Measurements from ENCODE around the gene ZBTB38. TPM values are rescaled to one million over a fixed set of nuclear protein-coding genes. Genes with fewer than 3 reads are reported as not detected.

ZBTB38 gene
- total RNA-seq, 1 donor from 2014 or later = 89.6 TPM

DNA sequence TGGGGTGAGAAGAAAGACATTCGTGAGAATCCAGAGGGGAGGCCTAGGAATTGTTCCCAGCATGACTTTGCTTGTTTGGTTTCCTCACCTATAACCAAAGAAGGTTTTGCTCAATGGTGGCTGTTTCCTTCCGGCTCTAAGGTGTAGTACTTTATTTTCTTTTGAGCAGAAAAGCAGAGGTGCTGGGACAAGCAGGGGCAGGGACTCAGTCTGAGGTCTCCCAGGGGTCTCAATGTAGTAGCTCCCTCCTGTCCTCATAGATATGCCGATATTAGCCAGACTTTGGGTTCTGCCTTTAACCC lies 41.6 kb downstream of the ZBTB38 start:
- intact Hi-C loops (cut with DNase I) = loop anchor here (5.0 kb wide), 1 partner anchor 43 kb away; the partner anchor contains the start of gene ZBTB38

DNA sequence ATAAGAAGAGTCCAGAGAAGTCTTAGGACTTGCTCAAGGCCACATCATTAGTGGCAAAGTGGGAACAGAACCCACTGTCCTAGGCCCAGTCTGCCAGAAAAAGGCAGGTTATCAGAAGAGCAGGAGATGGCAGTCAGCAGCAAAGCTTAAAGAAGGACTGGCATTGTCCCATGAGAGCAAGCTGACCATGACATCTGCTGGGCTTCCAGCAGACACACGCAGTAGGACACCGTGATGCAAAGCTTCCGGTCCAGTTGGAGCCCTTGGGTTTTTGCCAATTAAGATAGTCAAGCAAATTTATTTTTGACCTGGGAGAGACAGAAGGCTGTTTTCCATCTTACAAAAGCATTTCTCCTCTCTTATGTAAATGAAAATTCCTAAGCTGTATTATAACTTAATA lies 42.1 kb downstream of the ZBTB38 start:
- peak; percentile 66 for DNase-seq
- ATAC-seq (ENCODE audit: poor library complexity) = peak; percentile 71
- intact Hi-C loops (cut with DNase I) = no loop called here

More for the DNA sequence above, 41.6 kb downstream of the ZBTB38 start:
- ATAC-seq (ENCODE audit: poor library complexity) (no peak), DNase-seq (no peak)

GRCh38 chr3:141410846-141411245 lies 42.5 kb downstream of the ZBTB38 start:
- peak; percentile 6 for ATAC-seq (ENCODE audit: poor library complexity)
- DNase-seq = no peak
- intact Hi-C loops (cut with DNase I) = no loop called here

- intact Hi-C loops (cut with DNase I) = no loop called here
- DNase-seq (no peak), ATAC-seq (ENCODE audit: poor library complexity) (peak; percentile 8)
Measured at GRCh38 chr3:141411251-141411771, 43.0 kb downstream of the ZBTB38 start.

DNA sequence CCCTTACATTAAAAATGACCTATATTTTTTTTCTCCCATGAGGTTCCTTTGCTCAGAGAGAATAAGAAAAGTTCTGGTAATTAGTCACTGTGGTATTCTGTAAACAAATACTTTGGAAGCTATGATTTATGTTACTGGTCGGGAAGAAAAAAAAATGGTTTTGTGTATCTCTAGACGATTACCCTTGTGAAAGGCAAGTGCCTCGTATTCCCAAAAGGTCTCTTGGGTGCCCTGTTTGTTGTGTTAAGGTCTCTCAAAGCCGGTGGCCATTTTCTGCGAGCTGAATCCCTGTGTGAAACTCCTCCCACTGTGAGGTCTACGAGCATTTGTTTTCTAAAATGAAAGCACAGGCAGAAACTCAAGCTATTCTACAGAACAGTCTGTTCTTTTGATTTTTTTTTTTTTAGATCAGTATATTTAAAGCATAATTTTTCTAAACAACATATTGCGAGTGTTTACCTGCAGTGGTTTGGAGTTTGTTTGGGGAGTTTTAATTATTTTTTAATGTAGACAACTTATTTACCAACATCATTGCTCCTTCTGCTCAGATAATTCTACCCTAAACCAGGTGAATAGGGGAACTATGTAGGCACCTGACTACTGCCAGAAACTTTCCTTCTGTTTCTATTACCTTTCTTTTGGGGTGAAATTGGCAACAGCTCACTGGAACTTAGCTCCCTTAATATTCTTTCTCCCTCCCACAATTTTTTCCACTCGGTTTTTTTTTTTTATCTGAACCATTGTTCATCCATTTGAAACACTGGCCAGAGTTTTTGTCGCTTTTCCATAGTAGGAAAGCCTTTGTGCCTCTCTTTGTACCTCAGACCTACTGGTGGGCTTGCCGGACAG lies 44.0 kb downstream of the ZBTB38 start:
- peak; percentile 62 for DNase-seq
- peak; percentile 72 for ATAC-seq (ENCODE audit: poor library complexity)
- intact Hi-C loops (cut with DNase I) = no loop called here

- intact Hi-C loops (cut with DNase I) = no loop called here
- DNase-seq (peak; percentile 97), ATAC-seq (ENCODE audit: poor library complexity) (peak; percentile 85)
Measured at GRCh38 chr3:141412936-141413354, 44.6 kb downstream of the ZBTB38 start.

- no peak for ATAC-seq (ENCODE audit: poor library complexity)
- intact Hi-C loops (cut with DNase I) = no loop called here
- no peak for DNase-seq
Measured at GRCh38 chr3:141413391-141413790, 45.1 kb downstream of the ZBTB38 start.

- intact Hi-C loops (cut with DNase I) = no loop called here
- ATAC-seq (ENCODE audit: poor library complexity) = no peak
- no peak for DNase-seq
Measured at GRCh38 chr3:141413801-141414689, 45.7 kb downstream of the ZBTB38 start.

DNA sequence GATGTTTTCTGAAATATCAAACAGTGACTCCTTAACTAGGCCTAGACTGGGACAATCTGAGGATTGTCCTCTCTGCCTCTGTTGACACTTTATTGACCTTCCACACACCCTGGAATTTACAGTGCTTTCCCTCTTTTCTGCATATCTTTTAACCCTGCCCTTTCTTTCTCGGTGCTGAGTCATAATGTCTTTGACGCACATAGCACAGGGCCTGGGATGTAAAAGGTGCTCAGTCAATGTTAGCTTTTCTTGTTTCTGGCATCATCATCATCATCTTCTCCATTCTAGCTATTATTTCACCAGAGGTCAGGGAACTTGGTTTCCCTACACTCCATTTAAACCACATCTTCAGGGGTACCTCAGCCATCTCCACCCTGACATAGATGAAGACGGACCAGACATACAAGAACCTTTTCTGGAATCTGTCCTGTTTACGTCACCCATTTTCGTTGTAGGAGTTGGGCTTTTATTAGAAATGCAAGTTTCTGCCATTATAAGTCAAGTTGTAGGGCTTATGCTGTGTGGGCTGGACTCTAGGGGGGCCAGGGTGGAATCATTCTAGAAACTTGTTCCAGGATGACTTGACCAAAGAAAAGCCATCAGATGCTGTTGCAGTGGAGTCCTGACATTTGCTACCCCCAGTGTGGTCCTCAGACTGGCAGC lies 46.6 kb downstream of the ZBTB38 start:
- DNase-seq (no peak), ATAC-seq (ENCODE audit: poor library complexity) (no peak)
- intact Hi-C loops (cut with DNase I) = no loop called here

DNA sequence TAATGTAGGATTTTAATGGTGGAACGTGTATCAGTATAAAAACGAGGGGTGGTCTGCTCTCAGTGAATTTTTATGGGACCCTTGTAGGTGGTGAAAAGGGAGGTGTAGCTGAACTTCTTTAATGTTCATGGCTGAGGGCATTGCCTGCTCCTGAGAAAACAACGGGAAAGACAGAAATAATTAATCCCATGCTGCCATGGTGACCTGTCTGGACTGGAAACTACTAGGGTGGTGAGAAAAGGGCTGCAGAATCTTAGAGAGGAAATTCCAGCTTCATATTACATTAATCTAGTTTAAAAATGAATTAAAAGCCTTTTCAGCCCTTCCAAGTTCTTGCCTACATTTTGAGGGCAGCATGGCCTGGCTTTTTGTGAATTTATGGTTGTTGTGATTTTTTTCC lies 47.6 kb downstream of the ZBTB38 start:
- DNase-seq (no peak), ATAC-seq (ENCODE audit: poor library complexity) (no peak)
- intact Hi-C loops (cut with DNase I) = no loop called here

Other genes with a start within 250 kb of the ZBTB38 start
- 10.8 TPM for gene PXYLP1, start 136.7 kb upstream of the ZBTB38 start, total RNA-seq
- 3.5 TPM for gene RASA2, start 118.5 kb downstream of the ZBTB38 start, total RNA-seq